Testis (tissue), 3 donors: ENCODE measurements around the gene NCAPD3. TPM values are rescaled to one million over a fixed set of nuclear protein-coding genes. Genes with fewer than 3 reads are reported as not detected.

ENCODE experiments used
- DNase-seq: peaks from one replicate; pipeline ENCODE4 v3.0.0-alpha.2; 2019
- H3K27ac ChIP-seq, 2 donors: fragments of 200-600 bp; sonication (generic); one replicate each; pipeline ENCODE4 v1.5.1; 2019
- H3K27me3 ChIP-seq: fragments of 200-600 bp; sonication (generic); one replicate; pipeline ENCODE4 v1.5.1; 2019
- H3K36me3 ChIP-seq: fragments of 200-600 bp; sonication (generic); one replicate; pipeline ENCODE4 v1.5.1; 2017; ENCODE audit warnings: low read depth; ENCODE audit errors: missing control alignments
- H3K4me1 ChIP-seq: fragments of 200-600 bp; sonication (generic); one replicate; pipeline ENCODE4 v1.5.1; 2019
- H3K4me3 ChIP-seq, 2 donors: fragments of 200-600 bp; sonication (generic); one replicate each; pipeline ENCODE4 v1.5.1; 2017 to 2019
- H3K9me3 ChIP-seq: fragments of 200-600 bp; sonication (generic); one replicate; pipeline ENCODE4 v1.5.1; 2017
- CTCF ChIP-seq, 3 experiments: fragments of 450-650 bp in 2 of 3; fragments of 200-600 bp in 1 of 3; sonication (generic) in 1 of 3; IDR thresholded peaks; one replicate each; pipeline ENCODE4 v1.5.1; 2016 to 2019; ENCODE audit warnings: antibody characterized with exemption in 3 of 3, mild to moderate bottlenecking in 2 of 3, moderate library complexity in 1 of 3
- POLR2A ChIP-seq: fragments of 450-650 bp; IDR thresholded peaks from one replicate; pipeline ENCODE4 v1.6.1; 2017; ENCODE audit warnings: antibody characterized with exemption, mild to moderate bottlenecking, moderate library complexity
- WGBS, 2 donors: methylation state at CpG; one replicate each; pipeline ENCODE4 v1.1.5; 2018; 5-methylcytosine and 5-hydroxymethylcytosine counted together
- intact Hi-C: fragments of 100-400 bp; cut with DNase I; formaldehyde crosslinking; loops from one replicate; pipeline ENCODE4 v1.15.1; 2023; ENCODE audit warnings: low total_unique reads
- polyA plus RNA-seq: library from polyadenylated mRNA; stranded (reverse); fragments of 350-450 nt; fragmentation: Illumina TruSeq; extraction: RNeasy Lipid Tissue Mini Kit (QIAGEN cat#74804); gene quantifications from one replicate; pipeline ENCODE4 v1.2.3, GENCODE V29; 2014; ENCODE audit warnings: low read depth, low replicate concordance; ENCODE audit not compliant: insufficient read depth
- total RNA-seq, 2 donors: library from RNA; depleted of rRNA; stranded (reverse); fragments of >200 nt; gene quantifications; one replicate each; pipeline ENCODE4 v1.2.3, GENCODE V29; 2016

NCAPD3 gene
- total and polyA plus RNA-seq, 3 donors from 2014 or later, result 30.8 to 82.9 (median 69.3) TPM

GRCh38 chr11:134158023-134158422 is 65.7 kb downstream of the NCAPD3 start:
- Histone ChIP-seq H3K4me1 (peaks cover 6% of the 10 kb centered on the region), H3K36me3 (no peaks in the 10 kb centered on the region), H3K27me3 (no peaks in the 10 kb centered on the region), H3K4me3 (no peak overlapping the region), H3K27ac (no peak overlapping the region), H3K9me3 (no peaks in the 10 kb centered on the region)
- 86 to 91% methylated on average over 4 to 9 of the region's 9 CpGs for WGBS, 2 donors
- no peak for DNase-seq
- intact Hi-C loops, result no loop called here
- TF ChIP-seq CTCF (IDR thresholded peaks at IDR 0.05), result no peak
- no peak for TF ChIP-seq POLR2A

- no peaks in the 10 kb centered on the region for H3K36me3 ChIP-seq
These were observed 66.3 kb downstream of the NCAPD3 start for GRCh38 chr11:134157451-134157850.

GRCh38 chr11:134155946-134156865 is 67.6 kb downstream of the NCAPD3 start:
- Histone ChIP-seq H3K4me3 (no peak overlapping the region), H3K27me3 (no peaks in the 10 kb centered on the region), H3K4me1 (peaks cover 13% of the 10 kb centered on the region), H3K36me3 (no peaks in the 10 kb centered on the region), H3K9me3 (no peaks in the 10 kb centered on the region), H3K27ac (no peak overlapping the region)
- TF ChIP-seq CTCF (IDR thresholded peaks at IDR 0.05) (no peak), POLR2A (no peak)
- 78 to 85% methylated on average over 21 to 28 of the region's 28 CpGs for WGBS, 2 donors
- no peak for DNase-seq
- intact Hi-C loops, result no loop called here

More at GRCh38 chr11:134157451-134157850, 66.3 kb downstream of the NCAPD3 start:
- H3K27ac ChIP-seq, result no peak overlapping the region
- H3K4me3 ChIP-seq, result no peak overlapping the region
- 65 to 69% methylated on average over 4 of the region's 4 CpGs for WGBS, 2 donors
- no peaks in the 10 kb centered on the region for H3K9me3 ChIP-seq
- TF ChIP-seq POLR2A, result no peak
- no peak for TF ChIP-seq CTCF (IDR thresholded peaks at IDR 0.05)
- intact Hi-C loops, result no loop called here
- no peaks in the 10 kb centered on the region for H3K27me3 ChIP-seq
- DNase-seq, result no peak
- H3K4me1 ChIP-seq, result peaks cover 12% of the 10 kb centered on the region

GRCh38 chr11:134155456-134155855 is 68.3 kb downstream of the NCAPD3 start:
- Histone ChIP-seq H3K4me3 (no peak overlapping the region), H3K27ac (no peak overlapping the region), H3K9me3 (no peaks in the 10 kb centered on the region), H3K4me1 (peaks cover 13% of the 10 kb centered on the region), H3K36me3 (no peaks in the 10 kb centered on the region), H3K27me3 (no peaks in the 10 kb centered on the region)
- DNase-seq, result no peak
- no peak for TF ChIP-seq POLR2A
- no peak for TF ChIP-seq CTCF (IDR thresholded peaks at IDR 0.05)
- 79 to 86% methylated on average over 15 to 16 of the region's 16 CpGs for WGBS, 2 donors
- intact Hi-C loops, result no loop called here
